HG02981 (cell line): ENCODE measurements around the gene PAX1.

Experiments
- ATAC-seq: cut with Tn5 transposase; IDR thresholded peaks from one replicate; pipeline ENCODE4 v1.9.1; 2021; ENCODE audit warnings: mild to moderate bottlenecking, moderate library complexity; ENCODE audit not compliant: unreplicated experiment

The PAX1 gene

DNA sequence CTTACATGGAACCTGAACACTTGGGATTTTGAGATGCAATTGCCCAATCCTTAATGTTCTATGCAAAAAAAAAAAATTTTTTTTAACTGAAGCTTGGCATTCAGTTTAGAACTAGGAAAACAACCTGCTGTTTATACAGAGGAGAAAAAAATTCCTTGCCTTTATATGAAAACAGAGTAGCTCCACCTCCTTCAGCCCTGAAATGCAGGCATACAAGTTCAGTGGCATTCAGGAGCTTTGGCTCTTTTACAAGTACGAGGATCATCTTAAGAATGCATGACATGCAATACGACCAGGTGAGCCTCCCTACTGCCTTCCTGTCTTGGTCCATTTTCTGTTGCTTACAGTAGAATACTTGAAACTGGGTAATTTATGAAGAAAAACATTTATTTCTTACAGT is 20.4 kb downstream of the PAX1 start:
- ATAC-seq: no peak

GRCh38 chr20:21729316-21729715 is 23.9 kb downstream of the PAX1 start:
- no peak for ATAC-seq

- no peak for ATAC-seq
These were observed 33.7 kb downstream of the PAX1 start for GRCh38 chr20:21739161-21739560.

DNA sequence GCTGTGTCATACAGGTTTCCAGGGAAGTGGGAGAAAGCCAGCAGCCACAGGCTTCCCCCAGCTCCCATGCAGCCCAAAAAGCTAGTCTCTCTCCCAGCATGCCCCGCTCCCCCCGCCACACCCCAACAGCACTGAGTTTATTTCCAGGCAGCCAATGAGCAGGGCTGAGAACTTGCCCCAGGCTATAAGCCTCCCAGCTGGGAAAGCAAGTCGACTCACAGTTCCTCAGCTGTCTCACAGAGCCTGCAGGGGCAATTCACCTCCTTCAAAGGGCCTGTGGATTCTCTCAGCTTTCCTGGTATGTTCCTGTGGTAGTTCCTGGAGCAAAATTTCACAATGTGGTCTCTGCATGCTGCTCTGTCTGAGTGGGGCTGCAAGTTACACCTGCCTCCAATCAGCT is 34.2 kb downstream of the PAX1 start:
- ATAC-seq: no peak

DNA sequence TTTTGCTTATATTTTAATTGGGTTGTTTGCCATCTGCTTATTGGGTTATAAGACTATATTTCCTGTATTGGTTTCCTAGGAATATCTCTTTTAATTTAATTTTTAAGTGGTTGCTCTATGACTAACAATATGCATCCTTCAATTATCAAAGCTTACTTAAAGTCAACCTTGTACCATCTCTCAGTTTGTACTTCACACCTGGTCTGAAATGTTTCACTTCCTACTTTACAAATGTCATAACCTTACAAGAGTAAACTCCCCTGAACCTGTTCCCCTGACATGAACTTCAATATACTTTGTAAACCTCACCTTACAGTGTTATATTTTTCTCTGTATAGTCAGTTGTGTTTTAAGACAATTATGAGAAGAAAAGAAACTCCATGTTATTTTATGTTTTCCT is 35.8 kb downstream of the PAX1 start:
- no peak for ATAC-seq

GRCh38 chr20:21762646-21763045 is 57.2 kb downstream of the PAX1 start:
- ATAC-seq: no peak

DNA sequence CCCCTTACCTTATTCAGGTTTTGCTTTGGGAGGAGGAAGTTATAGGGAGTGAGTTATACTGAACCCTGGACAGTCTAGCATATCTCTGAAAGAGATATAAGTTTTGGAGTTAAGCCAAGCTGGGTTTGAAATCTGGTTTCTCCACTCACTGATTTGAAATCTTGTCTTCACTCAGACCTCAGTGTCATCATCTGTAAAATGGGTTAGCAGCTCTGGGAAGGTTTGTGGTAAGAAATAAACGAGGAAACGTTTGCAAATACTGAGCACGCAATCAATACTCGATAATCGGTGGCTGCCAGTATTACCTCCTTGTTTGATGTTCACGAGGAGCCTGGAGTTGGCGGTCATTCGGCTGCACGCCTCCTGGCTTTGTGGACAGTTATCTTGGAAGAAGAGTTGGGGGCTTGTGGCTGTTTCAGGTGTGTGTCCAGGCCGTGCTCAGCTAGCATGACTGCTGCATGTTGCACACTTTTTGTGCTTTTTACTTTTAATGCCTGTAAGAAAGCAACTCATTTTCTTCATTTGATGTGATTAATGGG is 61.8 kb downstream of the PAX1 start:
- no peak for ATAC-seq

- ATAC-seq: no peak
These were observed 62.3 kb downstream of the PAX1 start for GRCh38 chr20:21767739-21768223.
